Vagina (tissue), 2 donors: ENCODE data around the gene PDHX. TPM values are rescaled to one million over a fixed set of nuclear protein-coding genes. Genes with fewer than 3 reads are reported as not detected.

Source experiments
- DNase-seq, 2 donors: peaks; one replicate each; pipeline ENCODE4 v3.0.0-alpha.2; 2017; ENCODE audit errors: extremely low spot score in 2 of 2
- H3K27ac ChIP-seq: fragments of 200-600 bp; sonication (generic); one replicate; pipeline ENCODE4 v1.5.1; 2019
- H3K27me3 ChIP-seq: fragments of 200-600 bp; sonication (generic); one replicate; pipeline ENCODE4 v1.5.1; 2019
- H3K36me3 ChIP-seq, 2 donors: fragments of 200-600 bp; sonication (generic); one replicate each; pipeline ENCODE4 v1.5.1; 2017 to 2019
- H3K4me1 ChIP-seq: fragments of 200-600 bp; sonication (generic); one replicate; pipeline ENCODE4 v1.5.1; 2019
- H3K4me3 ChIP-seq, 2 donors: fragments of 200-600 bp; sonication (generic); 1 replicate in 1 of 2; 2 replicates in 1 of 2; pipeline ENCODE4 v1.5.1; 2016 to 2019
- H3K9me3 ChIP-seq: fragments of 200-600 bp; sonication (generic); one replicate; pipeline ENCODE4 v1.5.1; 2019
- POLR2A ChIP-seq, 2 donors: fragments of 450-650 bp; IDR thresholded peaks; one replicate each; pipeline ENCODE4 v1.6.1; 2017; ENCODE audit warnings: antibody characterized with exemption in 2 of 2, mild to moderate bottlenecking in 2 of 2, moderate library complexity in 2 of 2
- POLR2AphosphoS5 ChIP-seq, 2 donors: sonication (generic); formaldehyde crosslinking; IDR thresholded peaks; one replicate each; pipeline ENCODE4 v1.9.0; 2017; ENCODE audit warnings: antibody characterized with exemption in 2 of 2, mild to moderate bottlenecking in 2 of 2, low read depth in 1 of 2; ENCODE audit not compliant: insufficient read depth in 1 of 2
- intact Hi-C: fragments of 100-400 bp; cut with DNase I; formaldehyde crosslinking; loops from one replicate; pipeline ENCODE4 v1.15.1; 2023
- total RNA-seq: library from RNA; depleted of rRNA; stranded (reverse); fragments of >200 nt; gene quantifications from one replicate; pipeline ENCODE4 v1.2.3, GENCODE V29; 2016
- TF ChIP-seq, protein P1 (sequence below), 3 experiments: fragments of 450-650 bp in 2 of 3; fragments of 200-600 bp in 1 of 3; sonication (generic) in 1 of 3; IDR thresholded peaks; one replicate each; pipeline ENCODE4 v1.5.1; 2017 to 2019; ENCODE audit warnings: antibody characterized with exemption in 3 of 3, mild to moderate bottlenecking in 2 of 3, moderate library complexity in 2 of 3

Gene PDHX
- total RNA-seq, 1 donor from 2014 or later: 15.0 TPM

DNA sequence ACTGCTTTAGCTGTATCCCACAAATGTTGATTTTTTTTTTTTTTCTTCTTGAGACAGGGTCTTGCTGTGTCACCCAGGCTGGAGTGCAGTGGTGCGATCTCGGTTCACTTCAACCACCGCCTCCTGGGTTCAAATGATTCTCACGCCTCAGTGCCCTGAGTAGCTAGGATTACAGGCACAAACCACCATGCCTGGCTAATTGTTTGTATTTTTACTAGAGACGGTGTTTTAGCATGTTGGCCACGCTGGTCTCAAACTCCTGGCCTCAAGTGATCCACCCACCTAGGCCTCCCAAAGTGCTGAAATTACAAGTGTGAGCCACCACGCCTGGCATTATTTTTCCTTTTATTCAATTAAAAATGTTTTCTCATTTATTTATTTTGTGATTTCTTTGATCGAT is 55.9 kb downstream of the PDHX start:
- H3K36me3 ChIP-seq: peaks cover 0 to 13% of the 10 kb centered on the region in 2 donors
- intact Hi-C loops: no loop called here

DNA sequence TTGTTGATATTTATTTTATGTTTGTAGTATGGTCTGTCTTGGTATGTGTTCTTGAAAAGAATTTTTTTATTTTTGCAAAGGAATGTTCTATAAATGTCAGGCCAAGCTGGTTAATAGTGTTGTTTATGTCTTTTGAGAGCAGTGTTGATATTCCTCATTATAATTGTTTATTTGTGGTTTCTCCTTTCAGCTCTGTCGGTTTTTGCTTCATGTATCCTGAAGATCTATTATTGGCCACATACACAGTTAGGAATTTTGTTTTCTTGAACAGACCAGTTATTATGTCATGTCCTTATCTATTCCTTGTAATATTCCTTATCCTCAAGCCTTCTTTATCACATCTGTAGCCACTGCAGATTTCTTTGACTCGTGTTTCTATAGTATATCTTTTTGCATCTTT is 56.5 kb downstream of the PDHX start:
- no peak overlapping the region for H3K4me3 ChIP-seq
- H3K4me1 ChIP-seq: peaks cover 12% of the 10 kb centered on the region
- no peak for DNase-seq
- peak overlapping the region; percentile 27 for H3K27ac ChIP-seq
- intact Hi-C loops: no loop called here
- TF ChIP-seq, protein P1, sequence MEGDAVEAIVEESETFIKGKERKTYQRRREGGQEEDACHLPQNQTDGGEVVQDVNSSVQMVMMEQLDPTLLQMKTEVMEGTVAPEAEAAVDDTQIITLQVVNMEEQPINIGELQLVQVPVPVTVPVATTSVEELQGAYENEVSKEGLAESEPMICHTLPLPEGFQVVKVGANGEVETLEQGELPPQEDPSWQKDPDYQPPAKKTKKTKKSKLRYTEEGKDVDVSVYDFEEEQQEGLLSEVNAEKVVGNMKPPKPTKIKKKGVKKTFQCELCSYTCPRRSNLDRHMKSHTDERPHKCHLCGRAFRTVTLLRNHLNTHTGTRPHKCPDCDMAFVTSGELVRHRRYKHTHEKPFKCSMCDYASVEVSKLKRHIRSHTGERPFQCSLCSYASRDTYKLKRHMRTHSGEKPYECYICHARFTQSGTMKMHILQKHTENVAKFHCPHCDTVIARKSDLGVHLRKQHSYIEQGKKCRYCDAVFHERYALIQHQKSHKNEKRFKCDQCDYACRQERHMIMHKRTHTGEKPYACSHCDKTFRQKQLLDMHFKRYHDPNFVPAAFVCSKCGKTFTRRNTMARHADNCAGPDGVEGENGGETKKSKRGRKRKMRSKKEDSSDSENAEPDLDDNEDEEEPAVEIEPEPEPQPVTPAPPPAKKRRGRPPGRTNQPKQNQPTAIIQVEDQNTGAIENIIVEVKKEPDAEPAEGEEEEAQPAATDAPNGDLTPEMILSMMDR (IDR thresholded peaks at IDR 0.05): no peak
- no peak for TF ChIP-seq POLR2A (IDR thresholded peaks at IDR 0.05)
- TF ChIP-seq POLR2AphosphoS5 (IDR thresholded peaks at IDR 0.05; ENCODE audit: insufficient read depth in 1 of 2, low read depth in 1 of 2): no peak
- H3K36me3 ChIP-seq: peaks cover 0 to 13% of the 10 kb centered on the region in 2 donors
- H3K9me3 ChIP-seq: no peaks in the 10 kb centered on the region
- H3K27me3 ChIP-seq: no peaks in the 10 kb centered on the region

More for the DNA sequence above, 55.9 kb downstream of the PDHX start:
- no peaks in the 10 kb centered on the region for H3K9me3 ChIP-seq
- no peak for TF ChIP-seq POLR2AphosphoS5 (IDR thresholded peaks at IDR 0.05; ENCODE audit: insufficient read depth in 1 of 2, low read depth in 1 of 2)
- TF ChIP-seq, protein P1 (IDR thresholded peaks at IDR 0.05): no peak
- TF ChIP-seq POLR2A (IDR thresholded peaks at IDR 0.05): no peak
- no peaks in the 10 kb centered on the region for H3K27me3 ChIP-seq
- H3K4me3 ChIP-seq: no peak overlapping the region
- no peak overlapping the region for H3K27ac ChIP-seq
- DNase-seq: no peak
- peaks cover 7% of the 10 kb centered on the region for H3K4me1 ChIP-seq

DNA sequence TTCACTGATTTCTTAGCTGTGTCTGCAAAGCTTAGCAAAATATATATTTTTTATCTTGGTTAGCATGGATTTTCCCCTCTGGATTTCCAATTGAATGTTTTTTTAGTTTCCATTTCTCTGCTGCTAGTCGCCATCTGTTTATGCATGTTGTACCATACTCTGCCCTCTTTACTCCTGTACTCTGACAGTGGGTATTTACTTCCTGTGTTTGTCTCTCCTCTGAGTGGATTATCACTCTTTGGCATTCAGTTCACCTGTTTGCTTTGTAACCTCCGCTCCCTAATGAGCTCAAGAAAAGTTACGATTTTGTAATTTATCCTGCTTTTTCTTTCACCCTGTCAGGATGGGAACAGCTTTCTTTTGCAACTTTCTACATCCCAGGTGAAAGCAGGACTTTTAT is 59.1 kb downstream of the PDHX start:
- H3K4me3 ChIP-seq: no peak overlapping the region
- peaks cover 0 to 11% of the 10 kb centered on the region in 2 donors for H3K36me3 ChIP-seq
- H3K27ac ChIP-seq: no peak overlapping the region
- no peak for DNase-seq
- intact Hi-C loops: no loop called here
- H3K9me3 ChIP-seq: no peaks in the 10 kb centered on the region
- H3K27me3 ChIP-seq: no peaks in the 10 kb centered on the region
- peaks cover 27% of the 10 kb centered on the region for H3K4me1 ChIP-seq
- no peak for TF ChIP-seq POLR2AphosphoS5 (IDR thresholded peaks at IDR 0.05; ENCODE audit: insufficient read depth in 1 of 2, low read depth in 1 of 2)
- TF ChIP-seq, protein P1 (IDR thresholded peaks at IDR 0.05): no peak
- no peak for TF ChIP-seq POLR2A (IDR thresholded peaks at IDR 0.05)

DNA sequence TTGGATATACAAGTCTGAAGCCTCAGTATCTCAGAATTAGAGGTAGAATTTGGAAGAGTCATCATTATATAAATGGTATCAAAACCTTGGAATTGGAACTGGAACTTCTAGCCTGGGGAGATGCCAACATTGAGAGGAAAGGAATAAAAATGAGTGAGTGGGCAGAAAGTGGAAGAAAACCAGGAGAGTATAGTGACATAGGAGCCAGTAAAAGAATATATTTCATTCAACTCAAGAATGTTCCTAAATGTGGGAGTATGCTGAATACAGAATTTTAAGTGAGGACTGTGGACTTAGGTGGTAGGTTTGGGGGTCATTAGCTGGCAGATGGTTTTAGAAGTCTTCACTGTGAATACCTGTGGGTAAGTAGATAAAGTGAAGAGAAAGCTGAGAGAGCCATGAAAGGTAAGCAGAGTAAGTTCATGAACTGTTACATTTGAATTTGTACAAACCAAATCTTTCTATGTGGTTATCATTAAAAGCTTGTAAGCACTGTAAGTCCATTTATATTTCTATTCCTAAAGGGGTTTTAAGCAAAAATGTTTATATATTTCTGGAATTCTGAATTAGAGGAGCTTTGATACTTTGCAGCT is 60.2 kb downstream of the PDHX start:
- no peak for TF ChIP-seq POLR2A (IDR thresholded peaks at IDR 0.05)
- TF ChIP-seq POLR2AphosphoS5 (IDR thresholded peaks at IDR 0.05; ENCODE audit: insufficient read depth in 1 of 2, low read depth in 1 of 2): no peak
- TF ChIP-seq, protein P1 (IDR thresholded peaks at IDR 0.05): no peak
- H3K27me3 ChIP-seq: no peaks in the 10 kb centered on the region
- H3K36me3 ChIP-seq: no peaks in the 10 kb centered on the region
- H3K27ac ChIP-seq: no peak overlapping the region
- peaks cover 27% of the 10 kb centered on the region for H3K4me1 ChIP-seq
- DNase-seq: no peak
- H3K9me3 ChIP-seq: no peaks in the 10 kb centered on the region
- H3K4me3 ChIP-seq: no peak overlapping the region
- intact Hi-C loops: no loop called here

DNA sequence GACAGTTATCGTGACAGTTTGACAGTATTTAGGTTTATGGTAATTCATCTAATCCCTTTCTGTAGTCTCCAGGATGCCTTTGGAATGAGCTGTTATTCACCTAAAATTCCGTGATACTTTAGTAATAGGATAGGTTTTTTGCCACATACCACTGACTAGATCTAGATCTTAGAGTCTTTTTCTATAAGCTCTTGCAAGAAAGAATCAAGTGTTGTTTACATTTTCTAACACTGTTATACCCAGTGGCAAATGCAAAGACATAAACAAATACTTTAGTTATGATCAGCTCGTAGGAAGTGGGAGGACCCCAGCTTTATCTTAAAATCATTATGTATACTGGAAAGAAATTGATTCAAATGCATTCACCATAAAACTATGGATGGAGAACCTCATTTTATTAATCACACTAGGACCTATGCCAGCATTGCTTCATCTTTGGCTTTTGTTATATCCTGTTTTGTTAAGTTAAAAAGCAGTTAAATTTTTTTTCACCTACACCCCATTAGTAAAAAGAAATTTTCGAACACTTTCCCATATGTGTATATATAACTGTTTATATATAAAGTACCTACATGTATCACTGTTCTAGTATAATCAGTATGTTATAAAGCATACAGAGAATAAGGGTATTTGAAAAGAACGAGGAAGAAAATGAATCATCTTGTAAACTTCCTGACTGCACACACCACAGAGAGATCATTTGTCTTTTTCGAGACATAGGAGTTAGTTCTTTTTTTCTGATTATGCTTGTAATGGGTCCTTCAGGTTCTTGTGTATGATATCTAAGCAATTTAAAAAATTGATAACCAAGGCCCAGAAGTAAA is 60.9 kb downstream of the PDHX start:
- no peaks in the 10 kb centered on the region for H3K9me3 ChIP-seq
- H3K36me3 ChIP-seq: no peaks in the 10 kb centered on the region
- intact Hi-C loops: no loop called here
- H3K27me3 ChIP-seq: no peaks in the 10 kb centered on the region
- H3K4me1 ChIP-seq: peaks cover 27% of the 10 kb centered on the region
- H3K27ac ChIP-seq: peak overlapping the region; percentile 46
- no peak overlapping the region for H3K4me3 ChIP-seq
- TF ChIP-seq POLR2AphosphoS5 (IDR thresholded peaks at IDR 0.05; ENCODE audit: insufficient read depth in 1 of 2, low read depth in 1 of 2): no peak
- TF ChIP-seq POLR2A (IDR thresholded peaks at IDR 0.05): no peak
- TF ChIP-seq, protein P1 (IDR thresholded peaks at IDR 0.05): no peak
- DNase-seq: no peak
